NCI-H510A treated with DMSO at 0.1 percent for 48 hours (cell line): Measurements from ENCODE around the gene CSNK1G3.
A peak's percentile ranks its signal among the peaks of the same experiment; 100 is the strongest.
"Not testable (repeated sequence)": the region's sequence is repeated elsewhere in the genome, so short reads cannot be mapped to it uniquely, and the experiment has no call there.

Experiments
- DNase-seq: peaks from one replicate; lab custom pipeline; 2025; lab: John Stamatoyannopoulos, UW

The CSNK1G3 gene

DNA sequence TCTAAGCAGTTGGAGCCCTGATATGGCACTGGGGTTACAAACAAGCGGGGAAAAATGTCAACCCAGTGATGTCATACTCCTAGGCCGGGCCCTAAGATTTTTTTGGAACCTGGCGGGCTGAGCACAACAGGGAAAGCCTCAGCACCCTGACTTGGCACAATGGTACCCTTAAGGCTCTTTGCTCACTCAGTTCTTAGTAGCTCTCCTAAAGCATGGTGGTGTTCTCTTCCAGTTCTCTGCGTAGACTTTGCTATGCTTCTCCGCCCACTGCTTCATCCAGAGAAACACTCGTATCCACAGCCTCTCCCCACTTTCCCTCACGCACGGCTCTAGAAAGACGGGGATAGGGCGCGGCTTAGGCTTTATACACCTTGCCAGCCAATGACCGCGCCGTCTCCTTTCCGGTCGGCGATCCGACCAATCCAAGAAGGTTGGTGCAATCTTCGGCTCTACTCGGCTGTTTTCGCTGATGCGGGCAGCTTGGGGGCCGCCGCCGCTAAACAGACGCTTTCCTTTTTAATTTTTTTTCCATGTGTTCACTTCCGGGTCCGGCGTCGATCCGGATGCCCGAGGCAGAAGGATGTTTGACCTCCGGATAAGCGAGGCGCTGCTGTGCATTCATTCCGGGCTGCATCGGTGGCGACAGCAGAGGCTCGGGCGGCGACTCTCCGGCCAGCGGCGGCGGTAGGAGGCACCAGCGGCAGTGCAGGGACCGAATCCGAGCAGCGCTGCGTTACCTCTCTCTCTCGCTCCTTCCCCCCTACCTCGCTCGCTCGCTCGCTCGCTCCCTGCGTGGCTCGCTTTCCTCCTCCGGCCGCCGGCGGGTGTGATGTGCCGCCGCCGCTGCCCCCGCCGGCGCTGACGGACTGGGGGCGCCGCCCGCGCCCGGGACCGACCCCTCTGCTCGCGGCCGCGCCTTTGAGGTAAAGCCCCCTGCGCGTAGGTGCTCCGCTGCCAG, at the start of gene CSNK1G3:
CSNK1G3 (plus strand) TSS at position 530 of the 958 bp plus-strand sequence. CDS start 33,487 bp downstream, outside the sequence.
- peak; percentile 91 for DNase-seq

DNA sequence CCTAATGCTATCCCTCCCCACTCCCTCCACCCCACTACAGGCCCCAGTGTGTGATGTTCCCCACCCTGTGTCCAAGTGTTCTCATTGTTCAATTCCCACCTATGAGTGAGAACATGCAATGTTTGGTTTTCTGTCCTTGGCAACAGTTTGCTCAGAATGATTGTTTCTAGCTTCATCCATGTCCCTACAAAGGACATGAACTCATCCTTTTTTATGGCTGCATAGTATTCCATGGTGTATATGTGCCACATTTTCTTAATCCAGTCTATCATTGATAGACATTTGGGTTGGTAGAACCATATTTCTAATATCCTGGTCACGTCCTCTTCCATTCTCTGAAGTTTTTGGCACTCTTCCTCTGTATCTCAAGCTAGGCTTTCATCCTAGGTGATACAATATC, 45.1 kb upstream of the CSNK1G3 start:
- not testable (repeated sequence) for DNase-seq

DNA sequence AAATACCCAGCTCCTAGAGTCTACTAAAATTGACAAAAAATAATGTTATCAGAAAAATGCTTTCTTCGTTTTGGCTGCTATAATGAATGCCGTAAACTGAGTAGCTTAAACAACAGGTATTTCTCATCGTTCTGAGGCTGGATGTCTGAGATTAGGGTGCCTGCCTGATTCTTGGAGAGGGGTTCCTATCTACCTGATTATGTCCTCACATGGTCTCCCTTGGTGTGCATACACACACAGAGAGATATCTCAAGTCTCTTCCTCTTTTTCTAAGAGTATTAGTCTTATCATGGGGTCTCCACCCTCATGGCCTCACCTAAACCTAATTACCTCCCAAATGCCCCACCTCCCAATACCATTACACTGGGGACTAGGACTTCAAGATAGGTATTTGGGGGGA, 40.6 kb upstream of the CSNK1G3 start:
- DNase-seq, result no peak

DNA sequence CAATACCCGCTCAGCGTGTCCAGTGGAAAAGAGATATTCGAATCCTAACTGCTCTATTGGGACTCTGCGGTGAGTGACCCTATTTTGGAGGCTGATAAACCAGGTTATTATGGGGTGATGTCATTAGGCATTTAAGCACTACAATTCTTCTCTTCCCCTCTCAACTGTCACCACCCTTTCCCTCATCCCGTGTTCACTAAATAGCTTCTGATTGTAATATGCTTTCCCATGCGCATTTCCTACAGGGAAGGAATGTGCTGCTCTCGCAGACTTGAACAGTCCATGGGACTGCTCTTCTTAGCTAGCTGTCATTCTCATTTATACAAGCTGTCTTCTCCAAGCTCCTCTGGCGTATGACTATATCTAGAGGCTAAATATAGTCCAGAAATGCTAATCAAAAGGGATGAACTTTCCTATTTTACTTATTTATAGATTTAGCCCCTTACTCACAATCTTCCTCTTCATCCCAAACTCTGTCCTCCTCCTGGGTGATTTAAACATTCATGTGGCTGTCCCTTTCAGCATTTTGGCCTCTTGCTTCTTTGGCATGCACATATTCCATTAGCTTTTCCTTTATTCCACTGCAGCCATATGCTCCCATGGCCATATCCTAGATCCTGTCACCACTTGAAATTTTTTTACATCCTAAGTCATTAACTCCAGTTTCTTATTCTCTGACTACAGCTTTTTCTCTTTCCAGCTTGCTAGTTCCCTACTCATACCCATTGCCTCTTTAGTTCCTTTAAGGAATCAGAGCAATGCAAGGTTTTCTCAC, 39.6 kb upstream of the CSNK1G3 start:
- no peak for DNase-seq

DNA sequence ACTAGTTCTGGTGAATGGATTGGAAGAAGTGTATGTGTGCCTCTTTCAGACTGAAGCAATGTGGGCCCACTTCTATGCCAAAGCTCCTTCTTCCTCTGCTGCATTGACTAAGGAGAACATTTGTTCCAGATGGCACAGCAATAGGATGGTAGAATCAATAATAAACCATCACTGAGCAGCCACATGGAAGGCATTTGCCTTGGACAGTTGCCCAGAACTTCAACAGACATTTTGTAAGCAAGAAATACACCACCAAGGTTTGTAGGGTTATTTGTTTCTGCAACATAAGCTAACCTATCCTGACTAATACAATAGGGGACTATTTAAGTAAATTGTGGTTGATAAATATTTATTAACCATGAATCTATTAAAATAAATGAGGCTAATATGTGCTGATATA, 37.7 kb upstream of the CSNK1G3 start:
- no peak for DNase-seq

DNA sequence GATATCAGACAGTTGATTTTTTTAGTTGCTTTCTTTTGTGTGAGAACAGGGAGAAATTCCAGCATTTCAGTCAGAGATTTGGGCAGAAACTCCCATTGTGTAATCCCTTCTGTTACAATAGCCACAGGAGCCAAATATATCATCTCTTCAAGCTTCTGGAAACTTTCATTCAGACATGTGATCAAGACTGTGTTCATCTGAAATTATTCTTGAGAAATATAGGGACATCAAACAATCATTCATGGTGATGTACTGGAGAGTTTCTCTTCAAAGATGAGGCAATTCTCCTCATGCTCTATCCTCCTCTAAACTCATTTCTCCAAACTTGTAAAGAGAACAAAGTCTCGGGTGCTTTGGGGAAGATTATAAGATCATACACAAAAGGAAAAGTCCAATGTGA, 35.2 kb upstream of the CSNK1G3 start:
- DNase-seq, result no peak

DNA sequence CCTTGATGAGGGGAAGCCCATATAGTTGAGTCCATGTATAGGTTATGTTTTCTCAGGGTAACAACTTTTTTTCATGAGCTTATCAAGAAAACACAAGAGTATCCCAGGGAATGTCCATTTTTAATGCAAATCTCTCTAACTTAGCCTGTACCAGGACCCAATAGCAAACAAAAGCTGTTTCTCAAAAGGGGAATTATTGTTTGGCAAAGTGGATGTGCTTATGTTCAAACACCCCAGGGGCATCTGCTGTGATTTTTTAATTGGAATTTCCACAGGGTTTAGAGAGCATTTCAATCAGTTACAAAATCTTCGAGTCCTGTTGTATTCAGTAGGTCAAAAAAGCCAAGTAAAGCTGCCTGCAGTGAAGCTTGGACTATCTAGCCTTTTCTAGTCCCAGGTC, 33.4 kb upstream of the CSNK1G3 start:
- no peak for DNase-seq

DNA sequence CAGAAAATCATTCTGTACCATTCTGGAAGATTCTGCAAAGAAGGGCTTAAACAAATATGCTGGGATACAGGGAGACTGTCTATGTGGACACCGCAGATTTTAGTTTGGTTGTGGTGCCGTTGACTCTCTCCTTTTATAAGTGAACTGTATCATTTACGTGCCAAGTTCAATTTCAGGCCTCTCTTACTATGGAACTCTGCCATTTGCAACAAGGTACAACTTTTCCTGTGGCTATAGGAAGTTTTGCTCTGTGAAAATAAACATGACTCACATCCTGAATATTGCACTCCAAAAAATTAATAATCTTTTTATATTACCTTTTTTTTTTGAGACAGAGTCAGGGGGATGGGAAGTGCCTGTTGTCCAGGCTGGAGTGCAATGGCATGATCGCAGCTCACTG, 29.7 kb upstream of the CSNK1G3 start:
- no peak for DNase-seq

DNA sequence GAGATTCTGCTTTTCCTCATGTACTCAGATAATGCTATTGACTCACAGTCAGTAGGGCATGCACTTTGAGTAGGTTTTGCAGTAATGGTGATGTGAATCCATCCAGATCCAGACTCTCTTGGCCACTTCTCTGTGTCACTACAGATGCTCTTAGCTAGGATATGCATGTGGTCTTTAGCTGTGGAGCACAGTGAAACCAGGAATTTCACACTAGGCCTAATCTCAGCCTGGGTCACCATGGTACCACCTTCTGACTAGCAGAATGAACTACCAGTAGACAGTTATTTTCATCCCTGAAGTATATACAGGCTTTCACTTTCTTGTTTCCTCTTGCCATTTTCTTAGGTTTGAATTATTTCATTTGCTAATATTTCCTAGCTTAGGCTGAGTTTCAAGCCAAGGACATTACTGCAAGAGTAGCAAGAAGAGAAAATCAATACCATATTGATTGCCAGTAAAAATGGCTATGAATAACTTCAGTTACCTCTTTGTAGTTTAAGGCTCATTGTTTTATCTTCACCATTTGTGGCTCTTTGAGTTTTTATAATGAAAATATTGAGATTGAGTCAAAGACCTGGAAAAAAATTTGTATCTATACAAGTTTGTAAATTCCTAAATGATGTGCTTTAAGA, 28.4 kb upstream of the CSNK1G3 start:
- no peak for DNase-seq

DNA sequence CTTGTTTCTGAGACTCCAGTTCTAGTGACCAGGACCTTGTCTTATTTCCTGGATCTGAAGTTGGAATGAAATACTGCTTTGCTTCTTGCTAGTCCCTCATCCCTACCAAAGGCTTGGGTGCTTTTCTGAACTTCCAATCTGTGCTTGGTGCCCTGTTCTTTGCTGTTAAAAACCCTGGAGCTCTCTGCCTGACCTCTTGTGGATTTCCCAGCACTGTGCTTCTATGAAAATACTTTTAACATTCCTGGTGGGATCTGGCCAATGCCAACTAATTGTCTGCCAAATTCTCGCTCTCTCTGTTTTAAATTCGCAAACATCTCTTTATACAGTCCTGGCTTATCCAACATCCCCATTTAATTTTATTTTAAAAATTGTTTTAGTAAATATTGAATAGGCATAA, 26.7 kb upstream of the CSNK1G3 start:
- DNase-seq, result no peak

DNA sequence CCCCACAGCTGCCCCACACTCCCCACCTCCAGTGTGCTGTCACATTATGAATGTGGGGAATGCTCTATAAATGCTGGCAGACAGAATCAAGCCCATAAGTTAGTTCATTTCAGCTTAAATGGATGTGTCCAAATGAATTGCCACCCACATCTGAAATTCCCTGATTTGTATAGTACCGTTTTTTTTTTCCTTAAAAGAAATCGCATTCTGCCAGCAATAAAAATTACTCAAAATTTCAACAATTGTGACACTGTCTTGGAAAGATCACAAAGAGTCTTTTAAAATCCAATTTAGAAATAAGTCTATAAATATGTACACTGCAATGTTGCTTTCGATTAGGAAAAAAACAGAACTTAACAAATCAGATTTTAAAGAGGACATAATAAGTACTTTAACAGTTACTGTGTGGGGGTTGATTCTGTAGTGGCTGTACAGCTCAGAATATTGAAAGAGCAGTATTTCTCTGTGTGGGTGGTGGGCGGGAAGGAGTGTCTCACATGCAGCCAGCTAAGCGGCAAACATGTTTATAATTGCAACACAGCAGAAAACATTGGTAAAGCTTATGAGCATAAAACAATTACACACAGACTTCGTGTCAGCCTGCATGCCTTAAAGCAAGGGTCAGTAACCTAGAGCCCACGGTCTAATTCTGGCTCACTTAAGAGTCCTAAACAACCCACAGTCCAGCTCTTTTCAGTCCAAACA, 24.9 kb upstream of the CSNK1G3 start:
- DNase-seq, result no peak

DNA sequence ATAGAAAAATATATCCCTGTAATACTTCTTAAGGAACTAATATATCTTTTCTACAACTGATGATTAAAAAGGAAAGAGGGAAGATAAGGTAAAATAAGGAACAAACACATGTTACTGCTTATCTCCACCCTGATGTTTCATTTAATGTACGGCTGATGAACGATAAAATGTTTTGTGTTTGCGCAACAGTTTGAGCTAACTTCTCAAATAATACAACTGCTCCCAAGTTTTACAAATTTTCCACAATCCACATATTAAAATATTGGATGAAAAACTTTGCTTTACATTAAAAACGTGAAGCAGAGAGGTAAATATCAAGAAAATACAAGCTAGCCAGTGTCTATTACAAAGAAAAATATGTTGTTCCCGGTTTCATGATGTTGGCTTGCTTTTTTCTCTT, 21.0 kb upstream of the CSNK1G3 start:
- DNase-seq, result no peak

DNA sequence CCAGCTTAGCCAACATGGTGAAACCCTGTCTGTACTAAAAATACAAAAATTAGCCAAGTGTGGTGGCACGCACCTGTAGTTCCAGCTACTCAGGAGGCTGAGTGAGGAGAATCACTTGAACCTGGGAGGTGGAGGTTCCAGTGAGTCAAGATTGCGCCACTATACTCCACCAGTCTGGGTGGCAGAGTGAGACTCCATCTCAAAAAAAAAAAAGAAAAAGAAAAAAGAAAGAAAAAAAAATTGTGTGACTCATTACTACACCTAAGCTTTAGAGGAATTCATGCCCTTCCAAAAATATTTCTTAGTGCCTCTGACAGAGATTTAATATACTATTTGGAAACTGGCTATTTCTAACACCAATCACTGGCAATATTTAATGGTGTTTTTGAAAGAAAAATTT, 16.8 kb upstream of the CSNK1G3 start:
- DNase-seq, result not testable (repeated sequence)

DNA sequence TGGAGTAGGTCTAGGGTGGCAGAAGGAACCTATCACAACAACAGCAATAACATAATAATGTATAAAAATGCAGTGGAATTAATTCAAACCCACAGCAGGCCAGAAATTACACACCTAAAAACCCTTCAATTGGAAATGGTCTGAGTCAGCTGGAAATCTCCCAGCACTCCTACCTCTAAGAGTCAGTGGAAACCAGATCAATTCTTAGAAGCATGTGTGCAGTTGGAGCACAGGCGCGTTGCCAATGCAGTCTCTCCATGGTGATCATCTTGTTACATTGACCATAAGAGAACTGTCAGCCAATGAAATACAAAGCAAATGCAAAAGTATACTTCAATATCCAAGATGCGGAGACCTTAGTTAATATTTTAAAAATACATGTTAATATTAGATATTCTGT, 15.1 kb upstream of the CSNK1G3 start:
- no peak for DNase-seq

DNA sequence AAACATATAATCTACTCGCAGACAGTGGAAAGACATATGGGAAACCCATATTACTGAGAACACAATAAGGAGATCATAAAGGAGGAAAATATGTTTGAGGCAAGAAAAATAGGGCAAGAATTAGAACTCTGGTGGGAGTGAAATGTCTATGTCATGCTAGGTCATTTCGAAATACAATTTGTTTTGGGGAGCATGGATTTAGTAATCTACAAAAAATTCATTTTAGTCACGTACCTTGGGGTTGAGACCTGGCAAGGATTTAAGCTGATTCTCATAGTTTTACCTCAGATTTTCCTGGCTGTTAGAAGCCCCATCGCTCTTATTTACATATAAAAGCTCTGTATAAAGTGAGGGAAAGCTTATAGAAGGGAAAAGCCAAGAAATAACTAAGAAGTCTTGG, 11.5 kb upstream of the CSNK1G3 start:
- DNase-seq, result no peak

DNA sequence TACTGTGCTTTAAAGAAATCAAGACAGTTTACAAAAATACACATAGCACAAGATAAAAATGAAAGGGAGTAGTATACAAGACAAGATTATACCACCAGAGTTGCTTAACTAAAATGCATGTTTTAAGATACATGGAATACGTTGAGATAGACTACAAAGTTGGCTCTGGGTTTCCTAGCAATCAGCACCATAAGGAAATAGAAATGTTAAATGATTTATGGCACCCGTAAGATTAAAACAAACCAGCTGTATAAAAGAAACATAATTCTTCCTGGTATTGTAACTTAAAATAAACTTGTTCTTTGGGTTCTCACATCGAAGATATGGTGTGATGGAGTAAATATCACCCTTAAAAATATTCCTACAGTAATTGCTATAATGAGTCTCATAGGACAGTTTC, 9.9 kb upstream of the CSNK1G3 start:
- DNase-seq, result no peak

DNA sequence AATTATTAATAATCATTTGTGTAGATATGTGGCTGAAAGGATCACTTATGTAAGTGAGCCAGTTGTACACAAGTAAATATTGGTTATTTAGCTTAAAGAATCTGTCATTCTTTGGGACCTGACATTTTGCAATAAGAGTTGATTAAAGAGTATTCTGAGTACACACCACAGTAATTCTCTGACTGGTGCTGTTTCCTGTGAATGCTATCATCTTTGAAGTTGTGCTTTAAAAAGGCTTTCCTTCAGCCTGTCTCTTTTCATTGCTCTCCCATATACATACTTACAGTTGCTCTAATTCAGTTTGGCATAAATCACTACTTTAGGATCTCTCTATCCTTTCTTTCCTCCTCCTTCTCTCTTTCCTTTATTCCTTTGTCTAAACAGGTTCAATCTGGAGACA, 8.7 kb upstream of the CSNK1G3 start:
- no peak for DNase-seq

DNA sequence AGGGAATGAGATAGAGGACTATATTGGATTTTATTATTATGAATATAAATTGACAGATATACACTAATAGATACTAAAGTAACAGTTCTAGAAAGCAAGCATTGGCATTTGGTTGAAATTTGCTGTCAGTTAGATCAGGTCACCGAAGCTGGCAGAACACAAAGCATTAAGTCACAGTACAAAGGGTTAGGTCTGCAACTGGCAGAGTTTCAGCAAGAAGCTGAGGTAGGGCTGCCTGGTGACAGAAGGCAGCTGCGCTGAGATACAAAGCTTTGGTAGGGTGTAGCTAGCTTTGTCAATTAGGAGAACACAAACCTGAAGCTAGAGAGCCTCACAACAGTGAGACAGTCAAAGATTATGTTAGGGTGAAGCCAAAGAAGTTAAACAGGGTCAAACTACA, 6.3 kb upstream of the CSNK1G3 start:
- DNase-seq, result no peak

DNA sequence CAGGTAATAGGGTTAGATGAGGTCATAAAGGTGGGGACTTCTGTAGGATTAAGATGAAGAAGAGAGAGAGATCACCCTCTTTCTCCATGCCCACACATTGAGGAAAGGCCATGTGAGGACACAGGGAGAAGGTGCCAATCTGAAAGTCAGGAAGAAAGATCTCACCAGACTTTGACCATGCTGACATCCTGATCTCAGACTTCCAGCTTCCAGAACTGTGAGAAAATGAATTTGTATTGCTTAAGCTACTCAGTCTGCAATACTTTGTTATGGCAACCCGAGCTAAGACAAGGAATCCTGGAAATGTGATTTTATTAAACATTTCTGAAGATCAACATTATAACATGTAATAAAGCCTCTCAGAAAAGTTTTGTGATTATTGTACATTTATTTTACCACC, 3.5 kb upstream of the CSNK1G3 start:
- DNase-seq, result no peak

DNA sequence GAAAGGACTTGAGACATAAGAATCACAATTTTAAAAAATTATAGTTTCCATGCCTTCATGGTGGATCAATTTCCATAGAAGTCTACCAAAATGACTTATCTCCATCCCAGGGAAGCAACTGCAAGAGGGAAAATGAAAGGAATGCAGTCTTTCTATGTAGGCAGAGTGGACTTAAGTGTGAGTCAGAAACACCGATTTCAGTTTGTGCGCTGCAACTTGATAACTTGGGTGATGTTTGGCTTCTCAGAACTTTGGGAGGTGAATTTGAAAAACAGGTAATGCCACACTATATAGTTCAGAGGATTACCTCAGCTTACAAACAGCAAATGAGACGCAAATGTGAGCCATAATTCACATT, 708 bp upstream of the CSNK1G3 start:
- DNase-seq, result no peak

DNA sequence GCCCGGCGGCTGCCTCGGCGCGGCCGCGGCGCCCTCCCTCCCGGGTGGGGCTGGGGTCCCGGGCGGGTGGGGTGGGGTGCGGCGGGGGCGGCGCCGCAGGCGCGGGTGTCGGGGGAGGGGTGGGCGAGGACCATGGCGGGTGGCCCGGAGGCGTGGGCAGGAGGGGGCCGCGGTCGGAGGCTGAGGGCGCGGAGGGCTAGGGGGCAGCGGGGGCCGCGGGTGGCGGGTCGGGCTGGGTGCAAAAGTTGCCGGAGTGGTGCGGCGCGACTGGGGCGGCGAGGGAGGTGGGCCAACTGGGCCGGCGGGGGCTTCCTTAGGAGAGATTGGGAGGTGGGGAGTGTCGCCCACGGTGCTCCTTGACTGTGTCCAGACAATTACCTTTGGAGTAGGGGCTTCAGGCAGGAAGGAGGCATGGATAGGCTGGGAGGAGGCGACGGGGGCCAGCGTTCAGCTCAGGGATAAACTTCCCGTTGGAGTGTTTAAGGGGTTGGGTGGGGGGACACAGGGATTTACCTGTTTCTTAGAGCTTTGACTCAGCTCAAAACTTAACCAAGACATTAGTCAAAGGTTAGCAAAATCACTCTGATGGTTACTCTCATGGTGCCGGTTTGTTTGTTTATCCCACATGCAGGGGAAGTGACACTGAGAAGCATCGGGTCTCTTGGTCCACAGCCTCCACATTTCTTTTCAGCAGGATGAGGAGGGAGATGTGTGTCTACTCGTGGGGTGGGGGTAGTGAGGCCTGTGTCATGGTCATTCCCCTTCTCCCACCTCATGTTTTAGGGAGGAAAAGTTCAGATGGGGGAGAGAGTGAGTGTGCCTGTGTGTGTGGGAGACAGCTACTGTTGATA, 859 bp downstream of the CSNK1G3 start:
- DNase-seq, result peak; percentile 5
